Astrocyte (in vitro differentiated cells and primary cell): ENCODE results near the gene SLC12A8. TPM values are rescaled to one million over a fixed set of nuclear protein-coding genes. Genes with fewer than 3 reads are reported as not detected.

Source experiments
- DNase-seq: peaks from one replicate; pipeline ENCODE4 v3.0.0-alpha.2; 2010; ENCODE audit warnings: low read depth
- FAIRE-seq: peaks from 2 replicates; lab custom pipeline; 2011; peaks lifted over from hg19 to GRCh38; lab: Jason Lieb, UNC
- H2AFZ ChIP-seq: 2 replicates; pipeline ENCODE4 v1.6.0; 2012; ENCODE audit warnings: low read depth, low read length, inconsistent platforms
- H3K27ac ChIP-seq: 2 replicates; pipeline ENCODE4 v1.5.1; 2011; ENCODE audit warnings: low read depth, low read length, inconsistent platforms
- H3K27me3 ChIP-seq: 2 replicates; pipeline ENCODE4 v1.6.0; 2011; ENCODE audit warnings: low read length, inconsistent platforms; ENCODE audit not compliant: insufficient read depth
- H3K36me3 ChIP-seq: 2 replicates; pipeline ENCODE4 v1.5.1; 2011; ENCODE audit warnings: low read length, inconsistent platforms; ENCODE audit not compliant: insufficient read depth
- H3K4me1 ChIP-seq: 2 replicates; pipeline ENCODE4 v1.5.1; 2011; ENCODE audit warnings: low read length, inconsistent platforms; ENCODE audit not compliant: insufficient read depth
- H3K4me2 ChIP-seq: 2 replicates; pipeline ENCODE4 v1.6.0; 2012; ENCODE audit warnings: low read length, inconsistent platforms
- H3K4me3 ChIP-seq: 2 replicates; pipeline ENCODE4 v1.5.1; 2011; ENCODE audit warnings: low read depth, mild to moderate bottlenecking, low read length, inconsistent platforms; ENCODE audit not compliant: insufficient read depth
- H3K79me2 ChIP-seq: 2 replicates; pipeline ENCODE4 v1.6.0; 2012; ENCODE audit warnings: mild to moderate bottlenecking, low read length, inconsistent platforms; ENCODE audit not compliant: insufficient read depth
- H3K9ac ChIP-seq: 2 replicates; pipeline ENCODE4 v1.6.0; 2012; ENCODE audit warnings: mild to moderate bottlenecking, low read length, inconsistent platforms
- H3K9me3 ChIP-seq: 2 replicates; pipeline ENCODE4 v1.5.1; 2012; ENCODE audit warnings: low read depth, mild to moderate bottlenecking, low read length, inconsistent platforms; ENCODE audit not compliant: insufficient read depth
- H4K20me1 ChIP-seq: 2 replicates; pipeline ENCODE4 v1.6.0; 2012; ENCODE audit warnings: low read length, inconsistent platforms; ENCODE audit not compliant: insufficient read depth
- H3K27ac Mint-ChIP-seq: one replicate; pipeline ENCODE4 v1.8.0; 2021; ENCODE audit warnings: mild to moderate bottlenecking, mixed read lengths; ENCODE audit not compliant: unreplicated experiment
- H3K27me3 Mint-ChIP-seq: one replicate; pipeline ENCODE4 v1.8.0; 2021; ENCODE audit warnings: low read depth, mixed read lengths; ENCODE audit not compliant: unreplicated experiment
- H3K36me3 Mint-ChIP-seq: one replicate; pipeline ENCODE4 v1.8.0; 2021; ENCODE audit warnings: low read depth, mixed read lengths; ENCODE audit not compliant: unreplicated experiment
- H3K4me1 Mint-ChIP-seq: one replicate; pipeline ENCODE4 v1.8.0; 2021; ENCODE audit warnings: low read depth, mixed read lengths; ENCODE audit not compliant: unreplicated experiment
- H3K4me3 Mint-ChIP-seq: one replicate; pipeline ENCODE4 v1.8.0; 2021; ENCODE audit warnings: mild to moderate bottlenecking, moderate library complexity, mixed read lengths; ENCODE audit not compliant: unreplicated experiment
- H3K9me3 Mint-ChIP-seq: one replicate; pipeline ENCODE4 v1.8.0; 2021; ENCODE audit warnings: mild to moderate bottlenecking, mixed read lengths; ENCODE audit not compliant: unreplicated experiment
- EZH2 ChIP-seq: IDR thresholded peaks from 2 replicates; pipeline ENCODE4 v1.6.1; 2012; ENCODE audit warnings: mild to moderate bottlenecking, low read length, inconsistent platforms; ENCODE audit not compliant: insufficient read depth
- total RNA-seq: library from RNA; stranded (reverse); gene quantifications from 2 replicates; pipeline ENCODE4 v1.2.1, GENCODE V29; 2021
- TF ChIP-seq, protein P1 (sequence below): IDR thresholded peaks from 2 replicates; pipeline ENCODE4 v1.5.1; 2011; ENCODE audit warnings: low read depth, mild to moderate bottlenecking, inconsistent platforms, low read length, moderate library complexity; ENCODE audit not compliant: insufficient read depth

SLC12A8 gene
- total RNA-seq, 1 donor from 2014 or later = 4.2 TPM

- H3K27ac ChIP-seq = no peak overlapping the region
- Mint-ChIP-seq H3K4me1 (peaks cover 27% of the 10 kb centered on the region), H3K9me3 (no peaks in the 10 kb centered on the region), H3K4me3 (peak overlapping the region; percentile 7), H3K27me3 (peaks cover 1% of the 10 kb centered on the region), H3K27ac (peak overlapping the region; percentile 16), H3K36me3 (peaks cover 2% of the 10 kb centered on the region)
- no peak for DNase-seq
- H3K9me3 ChIP-seq = no peaks in the 10 kb centered on the region
- peaks cover 41% of the 10 kb centered on the region for H3K4me1 ChIP-seq
- H3K79me2 ChIP-seq = no peaks in the 10 kb centered on the region
- no peaks in the 10 kb centered on the region for H3K36me3 ChIP-seq
- H3K4me2 ChIP-seq = peak overlapping the region; percentile 65
- no peaks in the 10 kb centered on the region for H3K27me3 ChIP-seq
- H3K9ac ChIP-seq = no peak overlapping the region
- TF ChIP-seq, protein P1, sequence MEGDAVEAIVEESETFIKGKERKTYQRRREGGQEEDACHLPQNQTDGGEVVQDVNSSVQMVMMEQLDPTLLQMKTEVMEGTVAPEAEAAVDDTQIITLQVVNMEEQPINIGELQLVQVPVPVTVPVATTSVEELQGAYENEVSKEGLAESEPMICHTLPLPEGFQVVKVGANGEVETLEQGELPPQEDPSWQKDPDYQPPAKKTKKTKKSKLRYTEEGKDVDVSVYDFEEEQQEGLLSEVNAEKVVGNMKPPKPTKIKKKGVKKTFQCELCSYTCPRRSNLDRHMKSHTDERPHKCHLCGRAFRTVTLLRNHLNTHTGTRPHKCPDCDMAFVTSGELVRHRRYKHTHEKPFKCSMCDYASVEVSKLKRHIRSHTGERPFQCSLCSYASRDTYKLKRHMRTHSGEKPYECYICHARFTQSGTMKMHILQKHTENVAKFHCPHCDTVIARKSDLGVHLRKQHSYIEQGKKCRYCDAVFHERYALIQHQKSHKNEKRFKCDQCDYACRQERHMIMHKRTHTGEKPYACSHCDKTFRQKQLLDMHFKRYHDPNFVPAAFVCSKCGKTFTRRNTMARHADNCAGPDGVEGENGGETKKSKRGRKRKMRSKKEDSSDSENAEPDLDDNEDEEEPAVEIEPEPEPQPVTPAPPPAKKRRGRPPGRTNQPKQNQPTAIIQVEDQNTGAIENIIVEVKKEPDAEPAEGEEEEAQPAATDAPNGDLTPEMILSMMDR = no peak
- TF ChIP-seq EZH2 = no peak
- H3K4me3 ChIP-seq = no peak overlapping the region
- FAIRE-seq = no peak
- H2AFZ ChIP-seq = no peak overlapping the region
- H4K20me1 ChIP-seq = no peaks in the 10 kb centered on the region
These were observed 103.0 kb downstream of the SLC12A8 start for GRCh38 chr3:125109536-125109925.

DNA sequence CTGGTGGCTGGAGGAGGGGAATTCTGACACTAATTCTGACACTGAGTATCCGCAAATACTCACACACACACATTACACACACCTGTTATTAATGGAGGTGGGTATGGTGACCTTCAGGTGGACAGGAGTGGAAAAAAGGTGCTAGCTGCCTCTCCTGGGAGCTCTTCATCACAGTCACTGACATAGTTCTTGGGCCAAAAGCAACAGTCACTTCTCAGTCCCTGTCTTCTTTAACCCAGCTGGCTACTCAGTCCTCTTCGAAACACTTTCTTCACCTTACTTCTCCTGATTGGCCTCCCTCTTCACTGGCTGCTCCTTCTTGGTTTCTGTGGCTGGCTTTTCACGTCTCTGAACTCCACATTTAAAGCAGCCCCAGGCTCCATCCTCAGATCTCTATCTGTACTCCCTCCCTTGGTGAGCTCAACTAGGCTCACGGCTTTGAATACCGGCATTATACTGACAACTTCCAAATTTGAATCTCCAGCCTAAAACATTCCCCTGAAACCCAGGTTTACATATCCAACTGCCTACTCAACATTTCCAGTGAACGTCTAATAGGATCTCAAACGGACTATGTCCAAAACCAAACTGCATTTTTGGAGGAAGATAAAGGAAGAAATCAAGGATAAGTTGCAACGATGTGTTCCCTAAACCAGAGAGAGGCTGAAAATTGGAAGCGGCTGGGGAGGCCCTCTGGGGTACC is 103.6 kb downstream of the SLC12A8 start:
- Histone ChIP-seq H3K9me3 (no peaks in the 10 kb centered on the region), H3K4me1 (peaks cover 41% of the 10 kb centered on the region), H3K9ac (no peak overlapping the region), H3K36me3 (no peaks in the 10 kb centered on the region), H3K27me3 (no peaks in the 10 kb centered on the region), H3K4me2 (peak overlapping the region; percentile 65), H2AFZ (no peak overlapping the region), H3K27ac (no peak overlapping the region), H3K79me2 (no peaks in the 10 kb centered on the region), H4K20me1 (no peaks in the 10 kb centered on the region), H3K4me3 (no peak overlapping the region)
- Mint-ChIP-seq H3K9me3 (no peaks in the 10 kb centered on the region), H3K4me3 (no peak overlapping the region), H3K4me1 (peaks cover 27% of the 10 kb centered on the region), H3K27ac (no peak overlapping the region), H3K27me3 (peaks cover 1% of the 10 kb centered on the region), H3K36me3 (peaks cover 2% of the 10 kb centered on the region)
- no peak for FAIRE-seq
- TF ChIP-seq, protein P1 = no peak
- no peak for TF ChIP-seq EZH2
- no peak for DNase-seq
